Uterus (tissue), 4 donors: ENCODE results near the gene ZNF747. TPM values are rescaled to one million over a fixed set of nuclear protein-coding genes. Genes with fewer than 3 reads are reported as not detected.

Source experiments
- DNase-seq, 2 donors: peaks; one replicate each; pipeline ENCODE4 v3.0.0-alpha.2; 2019 to 2020
- H3K27ac ChIP-seq, 2 donors: fragments of 200-600 bp; sonication (generic); 1 replicate in 1 of 2; 2 replicates in 1 of 2; pipeline ENCODE4 v1.5.1; 2016 to 2018
- H3K27me3 ChIP-seq, 2 donors: fragments of 200-600 bp; sonication (generic); one replicate each; pipeline ENCODE4 v1.5.1; 2018 to 2019; ENCODE audit warnings: control low read depth in 1 of 2
- H3K36me3 ChIP-seq, 2 donors: fragments of 200-600 bp; sonication (generic); one replicate each; pipeline ENCODE4 v1.5.1; 2019; ENCODE audit warnings: control low read depth in 1 of 2
- H3K4me1 ChIP-seq, 2 donors: fragments of 200-600 bp; sonication (generic); one replicate each; pipeline ENCODE4 v1.5.1; 2018 to 2019; ENCODE audit warnings: control low read depth in 1 of 2
- H3K4me3 ChIP-seq, 2 donors: fragments of 200-600 bp; sonication (generic); 1 replicate in 1 of 2; 2 replicates in 1 of 2; pipeline ENCODE4 v1.5.1; 2018 to 2019; ENCODE audit warnings: mild to moderate bottlenecking in 1 of 2
- H3K9me3 ChIP-seq, 2 donors: fragments of 200-600 bp; sonication (generic); one replicate each; pipeline ENCODE4 v1.5.1; 2019; ENCODE audit warnings: control low read depth in 1 of 2
- POLR2A ChIP-seq, 2 donors: fragments of 450-650 bp; IDR thresholded peaks; one replicate each; pipeline ENCODE4 v1.6.1; 2016; ENCODE audit warnings: antibody characterized with exemption in 2 of 2, mild to moderate bottlenecking in 1 of 2, moderate library complexity in 1 of 2
- intact Hi-C: fragments of 100-400 bp; cut with DNase I; formaldehyde crosslinking; loops from one replicate; pipeline ENCODE4 v1.15.1; 2023; ENCODE audit warnings: low total_unique reads
- microRNA-seq: library from miRNA; unstranded; fragments of <30 nt; microRNA quantifications from one replicate; pipeline ENCODE4, GENCODE V29; 2016; ENCODE audit warnings: borderline microRNAs expressed, borderline replicate concordance
- small RNA-seq: library from RNA; depleted of rRNA; stranded (forward); fragments of <200 nt; gene quantifications from one replicate; pipeline ENCODE3, GENCODE V24; 2016
- total RNA-seq, 4 donors: library from RNA; depleted of rRNA in 3 of 4; stranded (reverse); fragments of >200 nt in 3 of 4; gene quantifications; one replicate each; pipeline versions ENCODE4 v1.1.0 to v1.2.4, GENCODE V29; 2014 to 2023
- TF ChIP-seq, protein P1 (sequence below), 4 experiments: fragments of 200-600 bp in 2 of 4; fragments of 450-650 bp in 2 of 4; sonication (generic) in 2 of 4; IDR thresholded peaks; one replicate each; pipeline ENCODE4 v1.5.1; 2016 to 2019; ENCODE audit warnings: antibody characterized with exemption in 4 of 4, mild to moderate bottlenecking in 2 of 4, moderate library complexity in 1 of 4
- donor health status: DM: yes; HTN: yes; CAD: no.

The ZNF747 gene
- total RNA-seq, 4 donors from 2014 or later = 3.8 to 16.1 (median 10.2) TPM

DNA sequence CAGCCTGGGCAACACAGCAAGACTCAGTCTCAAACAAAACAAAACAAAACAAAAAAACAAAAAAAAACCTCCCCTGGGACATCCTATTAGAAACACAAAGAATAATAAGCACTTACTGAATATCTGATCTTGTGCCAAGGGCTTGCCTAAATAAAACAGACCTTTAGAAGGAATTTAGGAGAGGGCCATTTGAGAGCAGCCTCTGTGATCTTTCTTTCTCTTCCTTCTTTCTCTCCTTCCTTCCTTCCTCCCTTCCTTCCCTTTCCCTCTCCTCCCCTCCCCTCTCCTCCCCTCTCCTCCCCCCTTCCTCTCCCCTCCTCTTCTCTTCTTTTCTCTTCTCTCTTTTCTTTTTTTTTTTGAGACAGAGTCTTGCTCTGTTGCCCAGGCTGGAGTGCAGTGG lies 49.8 kb downstream of the ZNF747 start:
- H3K36me3 ChIP-seq = no peaks in the 10 kb centered on the region
- no peaks in the 10 kb centered on the region for H3K27me3 ChIP-seq
- H3K27ac ChIP-seq = no peak overlapping the region
- H3K9me3 ChIP-seq = no peaks in the 10 kb centered on the region
- no peak for TF ChIP-seq POLR2A (IDR thresholded peaks at IDR 0.05)
- TF ChIP-seq, protein P1, sequence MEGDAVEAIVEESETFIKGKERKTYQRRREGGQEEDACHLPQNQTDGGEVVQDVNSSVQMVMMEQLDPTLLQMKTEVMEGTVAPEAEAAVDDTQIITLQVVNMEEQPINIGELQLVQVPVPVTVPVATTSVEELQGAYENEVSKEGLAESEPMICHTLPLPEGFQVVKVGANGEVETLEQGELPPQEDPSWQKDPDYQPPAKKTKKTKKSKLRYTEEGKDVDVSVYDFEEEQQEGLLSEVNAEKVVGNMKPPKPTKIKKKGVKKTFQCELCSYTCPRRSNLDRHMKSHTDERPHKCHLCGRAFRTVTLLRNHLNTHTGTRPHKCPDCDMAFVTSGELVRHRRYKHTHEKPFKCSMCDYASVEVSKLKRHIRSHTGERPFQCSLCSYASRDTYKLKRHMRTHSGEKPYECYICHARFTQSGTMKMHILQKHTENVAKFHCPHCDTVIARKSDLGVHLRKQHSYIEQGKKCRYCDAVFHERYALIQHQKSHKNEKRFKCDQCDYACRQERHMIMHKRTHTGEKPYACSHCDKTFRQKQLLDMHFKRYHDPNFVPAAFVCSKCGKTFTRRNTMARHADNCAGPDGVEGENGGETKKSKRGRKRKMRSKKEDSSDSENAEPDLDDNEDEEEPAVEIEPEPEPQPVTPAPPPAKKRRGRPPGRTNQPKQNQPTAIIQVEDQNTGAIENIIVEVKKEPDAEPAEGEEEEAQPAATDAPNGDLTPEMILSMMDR (IDR thresholded peaks at IDR 0.05) = no peak
- DNase-seq = no peak
- intact Hi-C loops = no loop called here
- H3K4me3 ChIP-seq = no peak overlapping the region
- no peaks in the 10 kb centered on the region for H3K4me1 ChIP-seq

DNA sequence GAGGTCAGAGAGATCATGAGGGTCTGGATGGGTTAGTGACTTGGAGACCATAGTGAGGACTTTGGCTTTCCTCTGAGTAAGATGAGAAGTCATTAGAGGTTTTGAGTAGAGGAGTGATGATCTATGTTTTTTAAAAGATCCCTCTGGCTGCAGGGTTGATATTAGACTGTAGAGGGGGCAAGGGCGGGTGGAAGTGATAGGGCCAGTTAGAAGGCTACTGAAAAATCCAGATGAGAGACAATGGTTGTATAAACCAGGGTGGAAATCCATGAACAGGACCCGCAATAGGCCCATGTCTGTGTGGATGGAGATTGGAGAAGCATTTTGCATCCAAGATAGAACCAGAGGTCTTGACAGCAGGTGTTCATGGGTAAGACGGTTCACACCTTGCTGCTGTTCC lies 52.3 kb downstream of the ZNF747 start:
- no peak overlapping the region for H3K4me3 ChIP-seq
- TF ChIP-seq POLR2A (IDR thresholded peaks at IDR 0.05) = no peak
- TF ChIP-seq, protein P1 (IDR thresholded peaks at IDR 0.05) = no peak
- H3K4me1 ChIP-seq = no peaks in the 10 kb centered on the region
- no peaks in the 10 kb centered on the region for H3K36me3 ChIP-seq
- intact Hi-C loops = no loop called here
- no peak for DNase-seq
- no peaks in the 10 kb centered on the region for H3K27me3 ChIP-seq
- no peaks in the 10 kb centered on the region for H3K9me3 ChIP-seq
- H3K27ac ChIP-seq = no peak overlapping the region

DNA sequence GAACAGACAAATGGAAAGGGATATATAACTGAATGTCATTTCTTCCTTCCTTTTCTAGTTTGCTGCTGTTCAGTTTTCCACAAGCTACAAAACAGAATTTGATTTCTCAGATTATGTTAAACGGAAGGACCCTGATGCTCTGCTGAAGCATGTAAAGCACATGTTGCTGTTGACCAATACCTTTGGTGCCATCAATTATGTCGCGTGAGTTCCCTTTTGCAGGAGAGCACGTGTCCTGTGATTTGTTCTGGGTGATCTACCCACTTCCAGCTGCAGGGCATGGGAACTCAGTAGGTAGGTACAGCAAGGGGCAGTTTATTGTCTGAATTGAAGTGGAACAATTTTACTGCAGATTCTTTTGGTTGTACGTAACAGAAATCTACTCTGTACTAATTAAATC lies 53.3 kb downstream of the ZNF747 start:
- Histone ChIP-seq H3K9me3 (no peaks in the 10 kb centered on the region), H3K36me3 (no peaks in the 10 kb centered on the region), H3K27ac (no peak overlapping the region), H3K27me3 (no peaks in the 10 kb centered on the region), H3K4me1 (no peaks in the 10 kb centered on the region), H3K4me3 (no peak overlapping the region)
- no peak for DNase-seq
- TF ChIP-seq, protein P1 (IDR thresholded peaks at IDR 0.05) = no peak
- no peak for TF ChIP-seq POLR2A (IDR thresholded peaks at IDR 0.05)
- intact Hi-C loops = no loop called here

Small RNA genes lying within 50 kb of the gene (microRNA-seq; reads per million reads assigned to microRNA genes)
- not detected for gene MIR4518

Small RNA genes lying within 50 kb of the gene (small RNA-seq; reads per million reads assigned to genes)
- not detected for gene MIR4518
- gene RNU7-61P = not detected

Other genes starting within 250 kb of the ZNF747 start
- 10 to 100 TPM; 27.9 to 74.7 (median 32.8) TPM for gene CD2BP2, start 179.6 kb downstream of the ZNF747 start, total RNA-seq
- gene TBC1D10B, start 164.4 kb downstream of the ZNF747 start, total RNA-seq = 10 to 100 TPM; 20.7 to 50.1 (median 29.9) TPM
- 1 to 10 TPM in 1 of 4 donors, not detected in 3; 1.2 TPM for gene MYL11, start 160.1 kb downstream of the ZNF747 start, total RNA-seq
- 1 to 10 TPM in 2 of 4 donors, not detected in 2; 1.0 to 5.3 TPM for gene SEPTIN1, start 152.3 kb downstream of the ZNF747 start, total RNA-seq
- gene ZNF48, start 139.4 kb downstream of the ZNF747 start, total RNA-seq = 10 to 100 TPM in 3 of 4 donors, 1 to 10 TPM in 1; 2.6 to 21.0 (median 12.7) TPM
- gene ZNF771, start 127.3 kb downstream of the ZNF747 start, total RNA-seq = 10 to 100 TPM; 12.2 to 75.3 (median 25.6) TPM
- gene DCTPP1, start 104.8 kb downstream of the ZNF747 start, total RNA-seq = 10 to 100 TPM; 10.2 to 51.5 (median 28.7) TPM
- gene SEPHS2, start 89.0 kb downstream of the ZNF747 start, total RNA-seq = 10 to 100 TPM; 13.6 to 30.9 (median 17.1) TPM
- gene ITGAL, start 62.1 kb downstream of the ZNF747 start, total RNA-seq = 1 to 10 TPM in 3 of 4 donors, not detected in 1; 3.6 to 5.6 (median 4.7) TPM
- 10 to 100 TPM in 3 of 4 donors, 1 to 10 TPM in 1; 8.8 to 41.3 (median 28.5) TPM for gene ZNF768, start 8.3 kb downstream of the ZNF747 start, total RNA-seq
- 10 to 100 TPM in 2 of 4 donors, 1 to 10 TPM in 2; 1.5 to 11.3 (median 7.3) TPM for gene ZNF764, start 23.5 kb upstream of the ZNF747 start, total RNA-seq
- 10 to 100 TPM in 3 of 4 donors, 1 to 10 TPM in 1; 9.6 to 27.1 (median 12.5) TPM for gene ZNF688, start 36.9 kb upstream of the ZNF747 start, total RNA-seq
- 10 to 100 TPM in 2 of 4 donors, 1 to 10 TPM in 2; 6.8 to 37.4 (median 15.2) TPM for gene ZNF785, start 50.8 kb upstream of the ZNF747 start, total RNA-seq
- 10 to 100 TPM in 1 of 4 donors, 1 to 10 TPM in 3; 3.1 to 11.5 (median 7.0) TPM for gene ZNF689, start 75.5 kb upstream of the ZNF747 start, total RNA-seq
- gene PRR14, start 116.1 kb upstream of the ZNF747 start, total RNA-seq = 10 to 100 TPM in 2 of 4 donors, 1 to 10 TPM in 2; 1.0 to 82.4 (median 10.0) TPM
- gene FBRS, start 123.6 kb upstream of the ZNF747 start, total RNA-seq = 10 to 100 TPM in 2 of 4 donors, 1 to 10 TPM in 2; 8.5 to 78.4 (median 16.5) TPM
- gene SRCAP, start 164.3 kb upstream of the ZNF747 start, total RNA-seq = 10 to 100 TPM in 2 of 4 donors, 1 to 10 TPM in 2; 5.6 to 80.7 (median 26.0) TPM
- gene PHKG2, start 213.6 kb upstream of the ZNF747 start, total RNA-seq = 10 to 100 TPM; 13.5 to 44.7 (median 25.8) TPM
- 1 to 10 TPM in 2 of 4 donors, not detected in 2; 4.1 to 9.1 TPM for gene CFAP119, start 227.2 kb upstream of the ZNF747 start, total RNA-seq
- gene RNF40, start 227.5 kb upstream of the ZNF747 start, total RNA-seq = 100 to 1,000 TPM in 2 of 4 donors, 10 to 100 TPM in 2; 20.5 to 130 (median 86.0) TPM